GM19372 (cell line): ENCODE results near the gene NSG1.

Experiments used
- ATAC-seq: cut with Tn5 transposase; IDR thresholded peaks from one replicate; pipeline ENCODE4 v1.9.1; 2021; ENCODE audit warnings: mild to moderate bottlenecking, low read depth, moderate library complexity; ENCODE audit not compliant: unreplicated experiment

Gene NSG1

GRCh38 chr4:4428966-4429875 is 42.3 kb downstream of the NSG1 start:
- no peak for ATAC-seq

DNA sequence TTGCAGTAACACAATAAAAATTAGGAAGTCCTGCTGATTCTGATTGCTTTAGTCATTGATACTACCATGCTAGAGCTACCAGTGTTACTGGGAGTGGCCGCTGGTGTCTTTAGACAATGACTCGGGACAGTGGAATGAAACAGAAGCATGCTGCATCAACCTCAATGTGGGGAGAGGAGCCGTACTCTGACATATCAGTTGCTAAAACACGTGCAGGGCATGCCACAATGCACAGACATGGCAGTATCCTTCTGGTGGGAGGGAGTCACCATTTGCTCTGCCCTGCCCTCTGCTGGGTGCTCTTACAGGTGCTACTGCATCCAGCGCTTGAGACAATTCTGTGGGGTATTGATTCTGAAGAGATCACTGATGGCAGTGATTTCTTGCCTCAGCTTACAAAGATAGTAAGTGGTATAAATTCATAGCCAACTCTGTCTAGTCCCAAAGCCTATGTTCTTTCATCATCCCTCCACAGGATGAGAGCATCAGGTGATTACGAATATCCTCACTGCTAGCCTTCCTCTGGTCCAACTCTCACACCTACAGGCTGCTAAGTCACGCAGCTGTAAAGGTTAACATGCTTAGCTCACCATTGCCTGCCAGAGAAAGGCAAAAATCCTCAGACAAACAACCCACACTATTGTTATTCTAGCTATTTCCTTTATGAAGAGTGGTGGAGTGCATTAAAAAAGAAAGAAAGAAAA is 43.7 kb downstream of the NSG1 start:
- ATAC-seq: no peak

- ATAC-seq: no peak
Measured at GRCh38 chr4:4432341-4433125, 45.6 kb downstream of the NSG1 start.

GRCh38 chr4:4433941-4434340 is 47.0 kb downstream of the NSG1 start:
- ATAC-seq: no peak

- no peak for ATAC-seq
Measured at GRCh38 chr4:4436244-4436823, 49.4 kb downstream of the NSG1 start.

GRCh38 chr4:4437798-4438470 is 51.0 kb downstream of the NSG1 start:
- ATAC-seq: no peak

- no peak for ATAC-seq
Measured at GRCh38 chr4:4438891-4439290, 52.0 kb downstream of the NSG1 start.

DNA sequence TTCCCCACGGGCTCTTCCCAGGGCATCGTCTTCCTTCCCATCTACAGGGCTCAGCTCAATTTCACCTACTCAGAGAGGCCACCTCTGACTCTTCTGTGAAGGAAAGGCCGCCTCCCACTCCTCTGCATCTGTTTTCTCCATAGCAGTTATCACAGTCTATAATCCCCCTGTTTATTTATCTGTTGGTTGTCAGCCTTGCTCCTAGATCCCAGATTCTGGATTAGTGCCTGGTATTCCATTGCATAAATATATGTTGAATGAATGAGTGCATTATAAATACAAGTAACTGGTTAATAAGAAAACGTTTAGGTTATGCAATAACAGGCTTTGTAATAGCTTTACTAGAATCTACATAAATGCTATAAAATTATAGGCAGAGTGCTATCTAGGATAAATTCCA is 52.9 kb downstream of the NSG1 start:
- ATAC-seq: no peak

GRCh38 chr4:4440333-4441061 is 53.6 kb downstream of the NSG1 start:
- no peak for ATAC-seq

- ATAC-seq: no peak
Measured at GRCh38 chr4:4443821-4444220, 56.9 kb downstream of the NSG1 start.

DNA sequence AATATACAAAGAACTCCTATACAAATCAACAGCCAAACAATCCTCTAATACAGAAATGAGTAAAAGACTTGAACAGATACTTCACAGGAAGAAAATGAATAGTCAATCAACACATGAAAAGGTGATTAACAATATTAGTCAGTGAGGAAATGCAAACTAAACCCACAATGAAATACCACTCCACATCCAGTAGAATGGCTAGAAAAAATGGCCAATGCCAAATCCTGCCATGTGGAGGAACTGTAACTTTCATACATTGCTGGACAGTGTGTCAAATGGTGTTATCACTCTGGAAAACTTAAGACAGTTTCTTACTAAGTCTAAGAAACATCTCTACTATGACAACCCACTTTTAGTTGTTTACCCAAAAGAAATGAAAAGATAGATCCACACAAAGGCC is 59.5 kb downstream of the NSG1 start:
- no peak for ATAC-seq

DNA sequence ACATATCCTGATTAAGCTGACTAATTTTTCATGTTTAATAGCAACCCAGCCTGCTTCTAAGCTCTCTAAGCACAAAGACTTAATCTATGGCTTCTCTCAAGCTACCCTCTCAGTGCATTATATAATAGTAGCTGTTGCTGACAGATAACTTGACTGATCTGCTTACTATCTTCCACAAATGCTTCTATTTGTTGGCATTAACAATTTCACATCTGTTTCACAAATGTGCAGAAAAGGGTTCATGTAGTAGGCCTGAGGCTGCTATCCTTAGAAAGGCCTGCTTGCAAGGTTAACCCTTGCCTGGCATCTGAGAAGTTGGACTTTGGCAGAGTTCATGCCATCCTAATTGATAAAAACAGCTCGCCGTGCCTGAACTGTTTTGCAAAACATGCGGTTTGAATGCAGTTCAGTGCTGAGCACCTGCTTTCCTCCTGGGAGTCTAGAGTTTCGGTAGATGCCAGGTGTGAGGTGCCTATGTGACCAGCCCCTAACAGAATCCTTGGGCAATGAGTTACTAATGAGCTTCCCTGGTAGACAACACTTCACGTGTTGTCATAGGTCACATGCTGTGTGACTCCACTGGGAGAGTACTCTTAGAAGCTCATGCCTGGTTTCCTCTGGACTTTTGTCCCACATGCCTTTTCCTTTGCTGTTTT is 68.4 kb downstream of the NSG1 start:
- no peak for ATAC-seq

DNA sequence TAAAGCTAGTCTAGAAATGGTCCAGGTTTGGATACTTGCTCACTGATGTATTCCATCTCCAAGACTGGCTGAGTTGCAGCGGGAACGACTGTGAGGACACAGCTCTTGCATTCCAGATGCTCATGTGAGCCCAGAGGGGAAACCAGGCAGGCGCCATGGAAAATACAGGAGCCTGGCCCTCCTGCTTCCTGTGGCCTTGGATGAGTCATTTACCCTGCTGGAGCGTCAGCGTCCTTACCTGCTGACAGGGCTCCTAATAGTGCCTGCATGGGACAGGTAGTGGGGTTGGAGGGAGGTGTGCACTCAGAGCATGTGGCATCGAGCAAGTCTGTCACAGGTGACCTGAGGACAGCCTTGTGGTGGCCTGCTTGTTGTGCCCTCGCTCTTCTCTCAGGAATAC is 69.4 kb downstream of the NSG1 start:
- ATAC-seq: no peak

- no peak for ATAC-seq
Measured at GRCh38 chr4:4456816-4457578, 70.1 kb downstream of the NSG1 start.

DNA sequence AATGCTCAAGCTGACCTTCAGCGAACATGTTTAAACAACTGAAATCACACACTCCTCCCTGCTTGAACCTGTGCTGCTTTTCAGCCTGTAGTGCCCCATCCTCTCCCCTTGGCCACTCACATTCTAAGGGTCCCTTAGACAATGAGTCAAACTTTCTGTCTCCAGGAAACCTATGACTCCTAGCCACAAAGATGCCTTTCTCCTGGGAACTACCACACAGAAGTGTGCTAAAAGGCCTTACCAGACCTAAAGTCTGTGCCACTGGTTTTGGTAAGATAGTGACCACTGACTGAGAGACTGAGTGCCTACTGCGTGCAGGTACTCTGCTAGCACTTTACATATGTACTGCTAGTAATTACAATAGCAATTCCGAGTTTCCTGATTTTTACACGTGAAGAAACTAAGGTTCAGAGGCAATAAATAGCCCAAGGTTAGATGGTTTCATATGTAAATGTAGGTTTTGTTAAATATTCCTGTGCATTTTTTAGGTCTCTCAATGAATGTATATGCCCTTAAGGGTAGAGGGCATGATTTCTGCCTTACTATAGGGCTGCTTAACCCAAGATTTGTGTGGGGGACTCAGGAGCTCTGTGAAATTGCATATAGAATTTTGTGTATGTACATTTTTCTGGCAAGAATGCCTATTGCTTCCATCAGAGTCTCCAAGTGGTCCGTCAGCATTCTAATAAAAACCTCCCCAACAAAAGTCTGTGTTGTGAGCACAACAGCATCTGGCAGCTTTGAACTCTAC is 71.1 kb downstream of the NSG1 start:
- no peak for ATAC-seq

DNA sequence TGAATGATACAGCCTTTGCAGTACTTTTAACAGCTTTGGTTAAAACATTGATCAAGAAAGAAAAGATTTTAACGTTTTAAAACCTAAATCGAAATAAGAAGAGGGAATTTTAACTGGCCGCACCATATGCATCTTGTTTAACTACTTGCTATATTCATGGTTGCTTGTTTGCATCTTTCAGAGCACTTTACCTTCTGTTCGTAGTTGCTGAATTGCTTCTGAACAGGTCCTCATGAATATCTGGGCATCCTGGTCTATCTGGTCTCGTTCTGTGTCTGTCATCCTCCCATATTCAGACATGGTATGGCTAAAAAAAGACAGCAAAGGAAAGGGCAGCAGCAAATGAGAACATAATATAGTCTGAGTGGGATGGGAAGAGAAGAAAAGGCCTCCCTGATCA is 72.3 kb downstream of the NSG1 start:
- no peak for ATAC-seq

DNA sequence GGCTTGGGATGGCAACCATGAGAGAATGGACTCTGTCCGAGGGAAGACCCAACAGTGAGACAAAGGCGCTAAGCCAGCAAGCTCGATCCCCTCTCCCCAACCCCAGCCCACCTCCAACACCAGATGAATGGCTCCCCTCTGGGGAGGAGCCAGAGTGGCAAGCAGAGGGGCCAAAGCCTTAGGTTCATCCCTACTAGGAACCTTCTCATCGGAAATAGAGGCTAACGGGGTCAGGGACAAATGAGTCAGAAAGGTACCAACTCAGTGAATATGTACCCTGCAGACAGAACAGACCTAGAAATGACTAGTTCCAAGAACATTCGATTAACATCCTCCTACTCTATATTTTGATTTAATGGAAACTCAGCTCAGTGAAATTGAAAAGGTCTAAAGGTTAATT is 73.9 kb downstream of the NSG1 start:
- no peak for ATAC-seq

DNA sequence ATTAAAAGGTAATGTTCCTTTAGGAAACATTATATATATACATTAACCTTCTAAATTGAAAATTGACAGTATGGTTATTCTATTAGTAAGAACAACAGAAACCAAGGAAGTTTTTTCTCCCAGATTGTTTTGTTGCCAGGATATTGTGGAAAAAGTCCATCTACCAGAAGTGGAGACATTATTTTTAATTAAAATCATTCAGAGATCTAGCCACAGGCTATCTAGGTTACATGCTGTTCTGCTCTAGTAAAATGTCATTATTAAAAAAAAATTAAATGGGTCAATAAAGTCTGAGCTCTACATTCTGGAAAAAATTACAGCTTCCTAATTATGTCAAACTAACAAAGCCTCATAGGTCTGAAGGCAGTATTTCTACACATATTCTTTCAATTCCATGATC is 74.3 kb downstream of the NSG1 start:
- no peak for ATAC-seq
